ENCODE data around the gene KAT6B.
"Not testable (repeated sequence)": the region's sequence is repeated elsewhere in the genome, so short reads cannot be mapped to it uniquely, and the experiment has no call there.

Gene KAT6B

DNA sequence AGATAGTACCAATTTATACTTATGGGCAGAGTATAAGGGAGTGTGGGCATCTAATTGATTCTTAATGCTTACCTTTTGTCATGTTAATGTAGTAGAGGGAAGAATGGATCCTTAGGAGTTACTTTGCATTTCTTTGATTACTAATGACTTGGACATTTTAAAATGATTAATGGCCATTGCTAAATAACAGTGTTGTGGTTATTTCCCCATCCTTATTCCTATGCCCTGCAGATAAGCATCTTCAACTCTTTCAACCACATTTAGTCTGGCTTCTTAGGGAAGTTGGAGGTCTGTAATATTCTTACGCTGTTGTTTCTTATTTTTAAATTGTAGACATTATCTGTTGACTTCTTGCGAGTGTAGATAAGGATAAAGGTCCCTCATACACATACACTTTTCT is 37.2 kb downstream of the KAT6B start:
- peak; percentile 27 for DNase-seq

GRCh38 chr10:74867351-74867750 is 41.0 kb downstream of the KAT6B start:
- DNase-seq: no peak

- no peak for DNase-seq
These were observed 42.1 kb downstream of the KAT6B start for GRCh38 chr10:74868392-74868977.

DNA sequence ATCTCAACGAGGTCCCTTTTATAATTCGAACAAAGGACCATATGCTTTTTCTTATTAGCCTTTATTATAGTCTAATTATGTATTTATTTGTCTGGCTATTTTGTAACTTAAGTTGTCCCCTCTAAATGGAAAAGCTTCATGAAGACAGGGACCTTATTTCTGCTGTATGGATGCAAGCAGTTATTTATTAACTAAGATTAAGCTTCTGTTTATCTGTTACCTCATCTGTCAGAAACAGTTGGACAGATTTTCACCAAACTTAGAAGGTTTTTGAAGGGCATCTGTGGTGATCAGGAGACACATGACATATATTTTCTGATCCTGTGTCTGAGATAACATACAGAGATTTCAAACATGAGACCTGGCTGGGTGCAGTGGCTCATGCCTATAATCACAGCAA is 43.2 kb downstream of the KAT6B start:
- no peak for DNase-seq

GRCh38 chr10:74870191-74870590 is 43.8 kb downstream of the KAT6B start:
- DNase-seq: no peak

GRCh38 chr10:74871595-74872382 is 45.4 kb downstream of the KAT6B start:
- DNase-seq: no peak

DNA sequence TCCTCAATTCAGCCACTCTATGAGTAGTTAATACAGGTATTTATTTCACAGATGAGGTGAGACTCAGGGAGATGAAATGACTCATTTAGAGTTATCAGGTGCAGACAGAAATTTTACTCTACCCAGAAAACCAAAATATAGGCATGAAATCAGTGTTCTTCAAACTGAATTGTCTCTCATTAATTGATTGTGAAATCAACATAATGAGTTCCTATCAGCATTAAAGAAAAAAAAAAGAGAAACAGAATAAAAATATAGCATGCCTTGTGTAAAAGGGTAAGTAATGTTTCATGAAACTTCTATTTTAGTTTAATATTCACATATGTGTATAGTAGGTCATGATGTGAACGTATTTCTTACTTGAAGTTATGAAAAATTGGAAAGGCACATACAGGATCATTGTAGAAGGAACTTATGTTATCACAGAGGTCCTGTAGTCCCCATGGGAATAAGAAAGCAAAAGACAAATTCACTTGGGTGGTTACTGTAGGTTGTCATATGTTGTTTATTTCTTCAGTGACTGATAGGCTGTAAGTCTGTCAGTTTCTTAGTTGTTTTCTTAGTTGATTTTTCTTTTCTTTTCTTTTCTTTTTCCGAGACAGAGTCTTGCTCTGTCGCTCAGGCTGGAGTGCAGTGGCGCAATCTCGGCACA is 47.5 kb downstream of the KAT6B start:
- no peak for DNase-seq

DNA sequence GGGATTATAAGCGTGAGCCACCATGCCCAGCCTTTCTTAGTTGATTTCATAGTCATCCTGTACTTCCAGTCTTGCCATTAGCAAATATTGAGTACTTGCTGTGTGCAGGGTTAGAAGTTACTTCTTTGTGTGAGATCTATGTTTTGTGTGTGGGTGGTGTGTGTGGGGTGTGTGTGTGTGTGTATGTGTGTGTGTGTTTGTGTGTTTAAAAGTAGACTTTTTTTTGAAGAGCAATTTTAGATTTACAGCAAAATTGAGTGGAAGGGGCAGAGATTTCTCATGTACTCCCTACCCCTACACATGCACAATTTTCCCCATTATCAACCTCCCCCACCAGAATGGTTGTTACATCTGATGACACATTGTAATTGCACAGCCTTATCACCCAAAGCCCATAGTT is 48.2 kb downstream of the KAT6B start:
- no peak for DNase-seq

- DNase-seq: no peak
These were observed 48.7 kb downstream of the KAT6B start for GRCh38 chr10:74875068-74875467.

DNA sequence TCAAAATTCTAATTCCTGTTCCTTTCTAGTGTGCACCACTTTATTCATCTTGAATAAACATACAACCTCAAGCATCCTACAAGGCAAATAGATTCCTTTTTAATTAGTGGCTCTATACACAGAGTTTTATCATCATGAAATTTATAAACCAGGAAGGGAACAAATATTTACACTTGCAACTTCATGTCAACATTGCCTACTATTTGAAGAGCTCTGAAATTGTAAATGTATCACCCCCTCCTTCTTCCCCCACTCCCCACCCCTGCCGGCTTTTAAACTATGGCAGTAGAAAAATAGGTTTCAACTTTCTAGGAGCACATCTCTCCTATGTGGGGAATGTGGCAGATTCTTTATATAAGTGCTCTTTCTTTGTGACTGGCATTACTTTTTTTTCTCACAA is 49.6 kb downstream of the KAT6B start:
- no peak for DNase-seq

- not testable (repeated sequence) for DNase-seq
These were observed 50.7 kb downstream of the KAT6B start for GRCh38 chr10:74877054-74877453.

GRCh38 chr10:74877898-74878297 is 51.5 kb downstream of the KAT6B start:
- DNase-seq: no peak

- peak; percentile 60 for DNase-seq
These were observed 53.6 kb downstream of the KAT6B start for GRCh38 chr10:74880041-74880440.

GRCh38 chr10:74881253-74881884 is 55.0 kb downstream of the KAT6B start:
- DNase-seq: no peak

DNA sequence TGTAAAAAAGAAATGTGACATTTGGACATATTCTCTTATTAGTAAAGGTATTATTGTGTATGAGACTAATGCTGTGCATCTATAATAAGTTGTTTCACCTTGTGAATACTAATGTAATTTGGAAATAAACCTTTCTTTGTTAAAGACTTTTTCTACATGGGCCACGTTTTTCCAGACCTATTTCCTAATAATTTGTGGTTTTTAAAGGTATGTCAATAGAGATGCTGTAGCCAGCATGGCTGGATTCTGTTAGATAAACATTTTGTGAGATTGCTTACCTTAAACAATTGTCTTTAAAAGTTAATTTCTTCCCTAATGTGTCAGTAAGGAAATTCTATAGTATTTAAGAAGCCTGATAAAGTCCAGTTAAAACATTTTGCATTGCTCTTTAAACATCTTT is 56.0 kb downstream of the KAT6B start:
- peak; percentile 24 for DNase-seq

DNA sequence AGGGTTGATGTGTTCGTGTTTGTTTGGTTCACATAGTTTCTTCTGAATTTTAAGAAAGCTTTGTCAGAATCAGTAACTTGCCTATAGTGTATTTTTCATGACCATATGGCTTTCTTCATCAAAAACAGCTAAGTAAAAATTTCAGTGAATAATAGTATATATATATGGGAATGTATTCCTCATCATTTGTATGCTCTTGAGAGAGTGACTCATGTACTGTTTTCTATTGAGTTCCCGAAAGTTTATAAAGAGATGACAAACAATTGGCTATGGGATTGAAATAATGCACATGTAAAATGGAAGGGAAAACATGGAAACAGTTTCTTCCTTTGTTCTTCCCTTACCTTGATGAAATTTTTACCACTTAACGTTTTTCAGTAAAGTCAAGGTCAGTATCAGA is 56.4 kb downstream of the KAT6B start:
- DNase-seq: peak; percentile 25

DNA sequence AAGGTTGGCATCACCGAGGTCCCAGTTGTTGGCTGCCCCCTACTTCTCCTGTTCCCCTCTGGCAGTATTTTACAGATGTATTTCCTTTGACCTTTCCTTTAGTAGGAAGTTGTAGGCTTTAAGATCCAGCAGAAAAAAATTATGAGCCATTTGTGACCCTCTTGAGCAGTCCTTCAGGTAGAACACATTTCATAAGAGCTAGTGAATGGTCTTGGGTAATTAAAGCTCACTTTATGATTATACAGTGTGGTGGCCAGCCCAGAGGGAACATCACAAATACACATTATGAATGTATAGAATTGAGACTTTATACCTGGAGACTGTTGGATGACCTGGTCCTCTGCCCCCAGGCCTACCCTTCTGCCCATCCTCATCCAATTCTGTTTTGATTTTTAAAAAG is 57.0 kb downstream of the KAT6B start:
- DNase-seq: no peak

DNA sequence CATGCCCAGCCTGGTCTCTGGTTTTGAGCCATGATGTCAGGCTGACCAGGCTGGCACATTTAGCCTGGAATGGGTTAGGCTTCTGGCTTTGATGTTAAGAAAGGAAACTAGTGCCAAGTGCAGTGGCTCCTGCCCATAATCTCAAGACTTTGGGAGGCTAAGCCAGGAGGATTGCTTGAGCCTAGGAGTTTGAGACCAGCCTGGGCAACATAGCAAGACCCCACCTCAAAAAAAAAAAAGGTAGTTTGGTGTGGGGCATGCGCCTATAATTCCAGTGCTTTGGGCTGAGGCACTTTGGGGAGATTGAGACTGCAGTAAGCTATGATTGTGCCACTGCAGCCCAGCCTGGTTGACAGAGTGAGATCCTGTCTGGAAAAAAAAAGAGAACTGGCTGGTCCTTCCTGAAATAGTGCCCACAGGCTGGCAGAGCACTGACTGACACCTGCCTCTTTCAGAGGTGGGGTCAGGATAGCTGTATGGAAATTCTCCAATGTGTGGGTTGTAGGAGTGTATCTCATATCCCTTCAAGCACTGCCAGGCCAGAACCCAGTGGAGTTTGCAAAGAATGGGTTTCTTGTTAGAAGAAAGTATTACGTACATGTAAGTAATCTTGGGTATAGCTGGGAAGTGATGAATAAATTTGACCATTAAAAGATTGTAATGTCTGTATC is 61.3 kb downstream of the KAT6B start:
- no peak for DNase-seq

DNA sequence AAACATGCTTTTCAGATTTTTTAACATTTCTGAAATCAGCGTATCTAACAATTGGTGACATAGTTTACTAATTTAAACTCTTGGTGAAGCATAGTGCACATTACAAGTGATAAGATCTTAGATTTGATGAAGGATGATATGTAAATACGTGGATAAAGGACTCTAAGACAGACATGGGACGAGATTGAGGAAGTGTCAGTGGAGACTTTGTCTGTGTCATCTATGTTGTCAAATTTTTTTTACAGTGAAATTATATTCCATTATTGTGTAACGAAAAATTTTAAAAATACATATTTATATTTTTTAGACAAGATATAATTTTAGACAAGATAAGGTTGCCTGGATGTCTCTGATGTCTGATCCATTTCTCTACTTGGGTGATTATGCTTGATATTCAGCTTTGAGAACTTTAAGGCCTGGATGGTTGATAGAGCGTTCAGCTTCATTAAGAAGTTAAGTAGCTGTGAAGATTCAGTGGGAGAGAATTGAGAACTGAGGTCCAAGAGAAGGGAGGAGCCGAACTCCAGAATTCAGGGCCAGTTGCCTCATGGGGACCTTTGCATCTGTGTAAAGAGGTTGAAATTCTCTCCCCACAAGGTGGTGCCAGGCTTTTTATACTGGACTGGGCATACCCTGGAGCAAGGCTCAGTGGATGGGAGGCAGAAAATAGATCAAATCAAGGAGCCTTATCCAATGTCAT is 62.7 kb downstream of the KAT6B start:
- no peak for DNase-seq

DNA sequence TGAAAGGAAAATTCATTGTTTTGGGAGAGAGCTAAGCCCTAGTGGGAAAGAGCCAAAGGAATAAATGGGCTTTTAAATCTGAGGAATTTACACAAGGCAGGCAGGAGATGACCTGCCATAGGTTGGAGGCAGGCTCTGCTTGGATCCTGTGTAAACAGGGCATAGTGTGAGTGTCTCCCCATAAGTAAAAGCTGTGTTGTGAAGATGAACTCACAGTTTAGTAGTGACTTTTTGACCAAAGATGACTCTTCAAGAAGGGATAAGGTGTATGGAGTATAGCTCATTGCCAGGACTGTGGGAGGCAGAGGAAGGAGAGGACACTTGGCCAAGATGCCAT is 63.2 kb downstream of the KAT6B start:
- no peak for DNase-seq

DNA sequence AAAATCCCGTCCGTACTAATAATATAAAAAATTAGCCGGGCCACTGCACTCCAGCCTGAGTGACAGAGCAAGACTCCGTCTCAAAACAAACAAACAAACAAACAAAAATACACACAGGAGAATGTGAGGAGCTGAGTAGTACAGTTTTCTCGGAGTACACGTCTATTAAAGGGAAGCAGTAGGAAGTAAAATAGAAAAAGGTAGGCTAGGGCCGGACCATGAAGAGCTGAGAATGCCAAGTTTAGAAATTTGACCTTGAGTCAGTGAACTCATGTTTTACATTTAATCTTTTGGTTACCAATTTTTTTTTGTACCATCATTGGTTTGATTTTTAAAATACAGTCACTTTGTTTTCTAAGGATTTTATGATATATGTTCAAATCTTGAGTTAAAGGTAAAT is 64.1 kb downstream of the KAT6B start:
- no peak for DNase-seq

GRCh38 chr10:74891053-74891452 is 64.7 kb downstream of the KAT6B start:
- no peak for DNase-seq

- no peak for DNase-seq
These were observed 66.4 kb downstream of the KAT6B start for GRCh38 chr10:74892839-74893238.

Data from fibroblast of upper back skin (primary cell).